Sigmoid colon (tissue), 7 donors: ENCODE measurements around the gene CTNNA2. TPM values are rescaled to one million over a fixed set of nuclear protein-coding genes. Genes with fewer than 3 reads are reported as not detected.

Experiments
- DNase-seq: peaks from one replicate; pipeline ENCODE4 v3.0.0-alpha.2; 2019
- H3K27ac ChIP-seq, 4 donors: fragments of 200-600 bp; sonication (generic); one replicate each; pipeline ENCODE4 v1.5.1; 2016 to 2019; ENCODE audit warnings: mild to moderate bottlenecking in 1 of 4
- H3K27me3 ChIP-seq, 3 donors: fragments of 200-600 bp; sonication (generic); one replicate each; pipeline ENCODE4 v1.5.1; 2019; ENCODE audit warnings: mild to moderate bottlenecking in 1 of 3
- H3K36me3 ChIP-seq, 4 donors: fragments of 200-600 bp; sonication (generic); one replicate each; pipeline ENCODE4 v1.5.1; 2016 to 2019
- H3K4me1 ChIP-seq, 4 donors: fragments of 200-600 bp; sonication (generic); one replicate each; pipeline ENCODE4 v1.5.1; 2017 to 2019
- H3K4me3 ChIP-seq, 4 donors: fragments of 200-600 bp; sonication (generic); one replicate each; pipeline ENCODE4 v1.5.1; 2017 to 2019; ENCODE audit warnings: mild to moderate bottlenecking in 2 of 4, moderate library complexity in 1 of 4
- H3K9me3 ChIP-seq, 4 donors: fragments of 200-600 bp in 3 of 4; sonication (generic) in 3 of 4; one replicate each; pipeline versions ENCODE4 v1.5.1 to v1.6.1; 2013 to 2019
- EP300 ChIP-seq, 4 donors: sonication (generic); formaldehyde crosslinking; IDR thresholded peaks; one replicate each; pipeline ENCODE4 v1.6.1; 2017; ENCODE audit warnings: antibody characterized with exemption in 4 of 4
- POLR2A ChIP-seq, 2 donors: fragments of 450-650 bp; IDR thresholded peaks; one replicate each; pipeline ENCODE4 v1.6.1; 2016; ENCODE audit warnings: antibody characterized with exemption in 2 of 2, mild to moderate bottlenecking in 2 of 2, moderate library complexity in 2 of 2
- POLR2AphosphoS5 ChIP-seq, 4 donors: sonication (generic); formaldehyde crosslinking; IDR thresholded peaks; one replicate each; pipeline ENCODE4 v1.6.1; 2017; ENCODE audit warnings: antibody characterized with exemption in 4 of 4
- WGBS, 2 donors: extraction: QIAGEN DNeasy Blood & Tissue Kit; methylation state at CpG; one replicate each; pipeline ENCODE4 v1.1.7; 2013; 5-methylcytosine and 5-hydroxymethylcytosine counted together
- intact Hi-C: fragments of 100-400 bp; cut with DNase I; formaldehyde crosslinking; loops from one replicate; pipeline ENCODE4 v1.15.1; 2023
- polyA plus RNA-seq, 3 donors: library from polyadenylated mRNA; stranded (reverse); fragments of 200-250 nt; gene quantifications; one replicate each; pipeline ENCODE4 v1.2.3, GENCODE V29; 2013
- total RNA-seq, 4 donors: library from RNA; depleted of rRNA; stranded (reverse); fragments of >200 nt; gene quantifications; one replicate each; pipeline ENCODE4 v1.1.0, GENCODE V29; 2016
- TF ChIP-seq, protein P1 (sequence below), 4 experiments: fragments of 450-650 bp in 3 of 4; fragments of 200-600 bp in 1 of 4; IDR thresholded peaks; one replicate each; pipeline ENCODE4 v1.5.1; 2016 to 2019; ENCODE audit warnings: antibody characterized with exemption in 4 of 4, mild to moderate bottlenecking in 3 of 4, moderate library complexity in 2 of 4
- donor health status: healthy with polysubstance abuse.
- donor health status: Bipolar disorder and iron deficiency.
- donor health status: healthy.

Gene CTNNA2
- total and polyA plus RNA-seq, 7 donors = 1.4 to 8.6 (median 3.8) TPM; not detected in 2

DNA sequence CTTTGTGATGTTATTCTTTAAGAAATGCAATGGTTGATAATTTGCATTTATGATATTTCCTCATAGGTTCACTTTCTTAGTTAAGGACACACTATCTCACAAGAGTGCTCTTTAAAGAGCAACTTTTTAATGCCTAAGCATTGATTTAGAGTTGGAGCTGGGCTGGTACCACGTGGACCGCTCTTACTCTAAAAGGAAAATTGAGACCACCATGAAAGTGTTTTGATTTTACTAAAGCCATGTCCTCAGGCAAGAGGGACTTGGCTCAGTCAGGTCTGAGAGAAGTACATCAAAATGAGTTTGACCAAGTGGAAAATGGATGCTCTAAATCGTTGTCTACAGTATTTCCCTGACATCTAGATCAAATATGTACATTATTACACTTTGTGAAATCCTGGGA is 489.3 kb downstream of the CTNNA2 start:
- Histone ChIP-seq H3K4me3 (no peak overlapping the region), H3K27ac (no peak overlapping the region), H3K36me3 (no peaks in the 10 kb centered on the region), H3K27me3 (no peaks in the 10 kb centered on the region), H3K9me3 (peaks cover 0 to 2% (median 0%) of the 10 kb centered on the region in 4 donors), H3K4me1 (no peaks in the 10 kb centered on the region)
- WGBS, 2 donors = 75 to 76% methylated on average over 3 of the region's 3 CpGs
- intact Hi-C loops = no loop called here
- TF ChIP-seq EP300 (IDR thresholded peaks at IDR 0.05) (no peak), POLR2AphosphoS5 (IDR thresholded peaks at IDR 0.05) (no peak), POLR2A (IDR thresholded peaks at IDR 0.05) (no peak)
- TF ChIP-seq, protein P1, sequence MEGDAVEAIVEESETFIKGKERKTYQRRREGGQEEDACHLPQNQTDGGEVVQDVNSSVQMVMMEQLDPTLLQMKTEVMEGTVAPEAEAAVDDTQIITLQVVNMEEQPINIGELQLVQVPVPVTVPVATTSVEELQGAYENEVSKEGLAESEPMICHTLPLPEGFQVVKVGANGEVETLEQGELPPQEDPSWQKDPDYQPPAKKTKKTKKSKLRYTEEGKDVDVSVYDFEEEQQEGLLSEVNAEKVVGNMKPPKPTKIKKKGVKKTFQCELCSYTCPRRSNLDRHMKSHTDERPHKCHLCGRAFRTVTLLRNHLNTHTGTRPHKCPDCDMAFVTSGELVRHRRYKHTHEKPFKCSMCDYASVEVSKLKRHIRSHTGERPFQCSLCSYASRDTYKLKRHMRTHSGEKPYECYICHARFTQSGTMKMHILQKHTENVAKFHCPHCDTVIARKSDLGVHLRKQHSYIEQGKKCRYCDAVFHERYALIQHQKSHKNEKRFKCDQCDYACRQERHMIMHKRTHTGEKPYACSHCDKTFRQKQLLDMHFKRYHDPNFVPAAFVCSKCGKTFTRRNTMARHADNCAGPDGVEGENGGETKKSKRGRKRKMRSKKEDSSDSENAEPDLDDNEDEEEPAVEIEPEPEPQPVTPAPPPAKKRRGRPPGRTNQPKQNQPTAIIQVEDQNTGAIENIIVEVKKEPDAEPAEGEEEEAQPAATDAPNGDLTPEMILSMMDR (IDR thresholded peaks at IDR 0.05) = no peak
- DNase-seq = no peak

DNA sequence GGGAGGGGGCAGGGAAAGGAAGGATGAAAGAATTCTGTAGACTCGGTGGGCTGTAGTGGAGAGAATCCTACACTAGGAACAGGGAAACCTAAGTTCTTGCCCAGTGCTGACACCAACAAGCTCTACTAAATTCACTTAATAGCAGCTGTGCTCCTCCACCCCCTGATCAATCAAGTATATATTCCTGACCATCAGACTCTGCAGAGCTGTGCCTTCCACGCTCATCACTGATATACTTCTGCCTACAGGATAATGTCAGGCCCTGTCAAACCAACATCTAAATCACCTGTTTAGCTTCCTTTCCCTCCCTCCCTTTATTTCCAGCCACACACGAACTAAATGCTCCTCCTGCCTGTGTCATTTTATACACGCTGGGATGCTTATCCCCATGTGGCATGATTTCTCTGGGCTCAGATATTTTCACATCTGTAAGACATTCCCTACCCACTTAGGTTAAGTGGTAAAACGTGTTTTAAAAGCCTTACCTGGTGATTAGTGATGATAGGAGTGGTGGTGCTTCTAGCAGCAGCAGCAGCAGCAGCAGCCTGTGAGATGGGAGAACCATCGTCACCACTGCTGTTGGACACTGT is 489.8 kb downstream of the CTNNA2 start:
- Histone ChIP-seq H3K4me3 (no peak overlapping the region), H3K27me3 (no peaks in the 10 kb centered on the region), H3K27ac (no peak overlapping the region), H3K36me3 (no peaks in the 10 kb centered on the region), H3K4me1 (no peaks in the 10 kb centered on the region), H3K9me3 (peaks cover 0 to 2% (median 0%) of the 10 kb centered on the region in 4 donors)
- intact Hi-C loops = no loop called here
- DNase-seq = no peak
- TF ChIP-seq POLR2AphosphoS5 (IDR thresholded peaks at IDR 0.05) (no peak), EP300 (IDR thresholded peaks at IDR 0.05) (no peak), POLR2A (IDR thresholded peaks at IDR 0.05) (no peak)
- TF ChIP-seq, protein P1 (IDR thresholded peaks at IDR 0.05) = no peak
- WGBS, 2 donors = 76 to 84% methylated on average over 6 of the region's 6 CpGs

DNA sequence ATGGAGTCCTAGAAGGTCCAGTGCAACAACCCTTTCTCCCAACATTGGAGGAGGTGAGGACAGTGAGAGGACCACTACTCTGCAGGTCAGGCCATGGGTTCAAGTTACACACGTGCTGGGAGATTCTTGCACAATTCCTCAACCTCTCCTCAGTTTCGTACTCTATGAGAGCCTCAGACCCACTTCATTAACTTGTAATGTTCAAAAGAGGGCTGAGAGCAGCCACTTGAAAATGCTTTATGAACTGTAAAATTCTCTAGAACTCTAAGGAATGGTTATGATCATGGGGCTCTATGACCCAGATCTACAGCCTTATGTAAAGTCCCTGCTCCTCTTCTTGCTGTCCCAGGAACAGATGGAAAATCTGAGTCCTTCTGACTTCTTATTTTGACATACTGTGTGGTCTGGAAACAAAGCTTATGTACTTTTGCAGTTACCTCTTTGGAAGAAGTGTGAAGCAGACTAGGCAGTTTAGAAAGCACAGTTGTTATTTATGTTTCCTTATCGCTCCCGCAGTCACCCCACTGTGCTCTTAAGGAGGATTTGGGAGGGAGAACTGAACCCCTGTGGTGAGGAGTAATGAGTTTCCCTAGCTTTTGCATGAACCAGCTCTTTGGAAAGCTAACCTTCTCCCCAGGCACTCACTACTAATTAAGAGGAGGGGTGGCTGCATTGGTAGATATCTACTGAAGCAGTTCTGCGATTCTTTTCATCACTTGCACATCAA is 495.1 kb downstream of the CTNNA2 start:
- Histone ChIP-seq H3K4me3 (no peak overlapping the region), H3K27ac (no peak overlapping the region), H3K27me3 (no peaks in the 10 kb centered on the region), H3K4me1 (no peaks in the 10 kb centered on the region), H3K36me3 (no peaks in the 10 kb centered on the region), H3K9me3 (peaks cover 0 to 2% (median 0%) of the 10 kb centered on the region in 4 donors)
- whole genome bisulfite sequencing, 2 donors = 48 to 79% methylated on average over 5 of the region's 5 CpGs
- DNase-seq = no peak
- intact Hi-C loops = no loop called here
- TF ChIP-seq POLR2AphosphoS5 (IDR thresholded peaks at IDR 0.05) (no peak), EP300 (IDR thresholded peaks at IDR 0.05) (no peak), POLR2A (IDR thresholded peaks at IDR 0.05) (no peak)
- TF ChIP-seq, protein P1 (IDR thresholded peaks at IDR 0.05) = no peak

DNA sequence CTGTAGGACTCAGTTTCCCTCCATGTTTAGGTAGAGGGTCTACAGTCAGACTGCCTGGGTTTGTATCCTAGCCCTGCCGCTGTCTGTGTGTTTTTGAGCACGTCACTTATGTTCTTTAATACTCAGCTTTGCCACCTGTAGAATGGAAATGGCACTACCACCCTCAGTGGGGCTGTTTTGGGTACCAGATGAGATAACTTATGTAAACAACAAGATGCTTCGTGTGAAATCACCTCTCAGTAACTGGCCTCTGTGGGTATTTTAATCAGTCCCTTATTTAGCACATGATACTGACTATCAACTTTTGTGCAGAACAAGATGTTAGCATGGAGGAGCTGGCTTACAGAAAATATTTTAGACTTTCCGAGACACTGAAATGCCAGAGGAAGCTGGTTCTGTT is 495.7 kb downstream of the CTNNA2 start:
- Histone ChIP-seq H3K9me3 (peaks cover 0 to 2% (median 0%) of the 10 kb centered on the region in 4 donors), H3K36me3 (no peaks in the 10 kb centered on the region), H3K27ac (no peak overlapping the region), H3K4me1 (no peaks in the 10 kb centered on the region), H3K27me3 (no peaks in the 10 kb centered on the region), H3K4me3 (no peak overlapping the region)
- intact Hi-C loops = no loop called here
- WGBS, 2 donors = 65 to 68% methylated on average over 4 of the region's 4 CpGs
- no peak for DNase-seq
- TF ChIP-seq POLR2AphosphoS5 (IDR thresholded peaks at IDR 0.05) (no peak), POLR2A (IDR thresholded peaks at IDR 0.05) (no peak), EP300 (IDR thresholded peaks at IDR 0.05) (no peak)

DNA sequence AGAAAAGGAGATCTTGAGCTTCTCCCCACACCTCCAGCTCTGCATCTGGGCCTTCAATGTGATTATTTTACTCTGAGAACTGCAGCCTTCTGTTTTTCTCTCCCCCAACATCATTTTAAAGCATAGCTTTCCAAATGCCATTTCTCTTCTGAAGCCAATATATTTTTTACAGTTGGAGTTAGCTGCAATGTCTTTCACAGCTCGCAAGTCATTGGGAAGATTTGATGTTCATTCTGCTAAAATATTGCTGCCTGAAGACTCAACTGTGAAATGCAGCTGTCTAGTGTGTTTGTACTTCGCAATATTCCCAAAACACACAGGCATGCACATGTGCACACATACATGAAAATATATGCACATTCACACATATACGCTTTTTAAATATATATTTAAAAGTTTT is 496.4 kb downstream of the CTNNA2 start:
- H3K27me3 ChIP-seq = no peaks in the 10 kb centered on the region
- H3K36me3 ChIP-seq = no peaks in the 10 kb centered on the region
- TF ChIP-seq, protein P1 (IDR thresholded peaks at IDR 0.05) = no peak
- TF ChIP-seq EP300 (IDR thresholded peaks at IDR 0.05) (no peak), POLR2A (IDR thresholded peaks at IDR 0.05) (no peak), POLR2AphosphoS5 (IDR thresholded peaks at IDR 0.05) (no peak)
- no peak for DNase-seq
- H3K9me3 ChIP-seq = no peaks in the 10 kb centered on the region
- H3K27ac ChIP-seq = no peak overlapping the region
- no peaks in the 10 kb centered on the region for H3K4me1 ChIP-seq
- intact Hi-C loops = no loop called here
- 93% methylated on average over 3 of the region's 3 CpGs for WGBS, 2 donors
- no peak overlapping the region for H3K4me3 ChIP-seq
